ENCODE data around the gene GATA2.

DNA sequence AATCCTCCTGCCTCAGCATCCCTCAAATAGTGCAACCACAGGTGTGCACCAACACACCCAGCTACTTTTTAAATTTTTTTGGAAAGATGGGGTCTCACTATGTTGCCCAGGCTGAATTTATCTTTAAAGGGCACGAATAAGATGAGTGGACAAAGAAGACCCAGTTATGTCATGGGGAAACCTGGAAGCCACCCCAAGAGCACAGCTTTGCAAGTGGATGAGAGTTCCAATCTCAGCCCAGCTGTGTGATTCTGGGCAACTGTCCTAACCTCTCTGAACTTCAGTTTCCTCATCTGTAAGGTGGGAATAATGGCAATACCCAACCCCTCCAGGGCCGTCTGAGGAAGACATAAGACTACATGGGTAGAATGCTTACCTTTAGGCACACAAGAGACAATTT, 58.5 kb downstream of the GATA2 start:
- TF ChIP-seq, protein P1, sequence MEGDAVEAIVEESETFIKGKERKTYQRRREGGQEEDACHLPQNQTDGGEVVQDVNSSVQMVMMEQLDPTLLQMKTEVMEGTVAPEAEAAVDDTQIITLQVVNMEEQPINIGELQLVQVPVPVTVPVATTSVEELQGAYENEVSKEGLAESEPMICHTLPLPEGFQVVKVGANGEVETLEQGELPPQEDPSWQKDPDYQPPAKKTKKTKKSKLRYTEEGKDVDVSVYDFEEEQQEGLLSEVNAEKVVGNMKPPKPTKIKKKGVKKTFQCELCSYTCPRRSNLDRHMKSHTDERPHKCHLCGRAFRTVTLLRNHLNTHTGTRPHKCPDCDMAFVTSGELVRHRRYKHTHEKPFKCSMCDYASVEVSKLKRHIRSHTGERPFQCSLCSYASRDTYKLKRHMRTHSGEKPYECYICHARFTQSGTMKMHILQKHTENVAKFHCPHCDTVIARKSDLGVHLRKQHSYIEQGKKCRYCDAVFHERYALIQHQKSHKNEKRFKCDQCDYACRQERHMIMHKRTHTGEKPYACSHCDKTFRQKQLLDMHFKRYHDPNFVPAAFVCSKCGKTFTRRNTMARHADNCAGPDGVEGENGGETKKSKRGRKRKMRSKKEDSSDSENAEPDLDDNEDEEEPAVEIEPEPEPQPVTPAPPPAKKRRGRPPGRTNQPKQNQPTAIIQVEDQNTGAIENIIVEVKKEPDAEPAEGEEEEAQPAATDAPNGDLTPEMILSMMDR (IDR thresholded peaks at IDR 0.05), result no peak
- TF ChIP-seq POLR2A (IDR thresholded peaks at IDR 0.05), result no peak
